GM18867 (cell line): ENCODE results near the gene TLE4.

Experiments
- ATAC-seq: cut with Tn5 transposase; IDR thresholded peaks from one replicate; pipeline ENCODE4 v1.9.1; 2021; ENCODE audit warnings: mild to moderate bottlenecking, moderate library complexity; ENCODE audit not compliant: unreplicated experiment

Gene TLE4

DNA sequence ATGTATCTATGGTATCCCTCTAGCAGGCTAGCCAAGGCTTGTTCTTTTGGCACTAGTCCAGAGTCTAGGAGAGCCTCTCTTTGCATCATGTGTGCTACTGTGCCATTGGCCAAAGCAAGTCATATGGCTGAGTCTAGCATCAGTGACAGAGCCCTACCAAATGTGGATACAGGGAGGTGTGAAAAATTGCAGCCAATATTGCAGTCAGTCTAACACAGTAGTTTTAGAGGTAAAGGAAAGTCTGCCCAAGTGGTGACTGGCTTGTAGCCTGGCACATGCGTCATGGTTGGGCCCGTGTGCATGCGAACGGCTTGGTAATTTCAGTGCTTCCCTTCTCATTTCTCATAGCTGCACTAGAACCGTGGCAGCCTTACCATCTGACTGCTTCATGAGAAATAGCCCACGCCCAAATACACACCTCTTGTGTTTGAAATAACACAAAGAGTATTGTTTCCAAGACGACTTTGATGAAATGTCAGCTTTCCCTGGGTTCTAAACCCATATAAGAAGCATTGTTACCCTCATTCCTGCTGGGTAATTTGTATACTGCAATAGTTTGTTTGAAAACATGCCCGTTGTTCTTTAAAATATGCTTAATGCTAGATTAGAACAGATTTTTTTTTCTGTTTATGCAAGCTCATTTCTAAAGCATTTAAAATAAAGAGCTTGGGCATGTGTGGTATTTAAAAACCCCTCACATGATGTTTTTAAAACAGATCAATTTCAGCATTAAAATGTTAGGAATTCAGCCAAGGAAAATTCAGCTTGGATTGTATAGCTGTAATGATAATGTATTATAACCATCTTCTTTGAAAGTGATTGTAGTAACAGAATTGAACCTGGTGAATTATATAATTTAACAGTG is 113.2 kb downstream of the TLE4 start:
- no peak for ATAC-seq

DNA sequence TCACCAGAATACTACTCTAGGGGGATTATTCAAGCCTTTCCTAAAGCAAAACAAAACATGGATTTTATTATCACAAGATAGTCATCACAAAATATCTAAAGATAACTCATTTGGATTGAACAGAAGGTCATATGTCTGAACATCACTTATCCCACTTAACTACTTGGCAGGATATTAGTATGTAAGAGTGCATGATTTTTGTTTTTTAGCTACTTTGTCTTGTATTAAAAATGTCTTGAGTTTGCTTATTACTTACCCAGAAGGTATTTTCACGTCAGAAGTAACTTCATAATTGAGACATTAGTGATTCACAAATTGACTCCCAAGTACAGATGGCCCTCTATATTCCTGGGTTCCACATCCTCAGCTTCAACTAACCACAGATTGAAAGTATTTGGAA is 113.8 kb downstream of the TLE4 start:
- ATAC-seq, result no peak

DNA sequence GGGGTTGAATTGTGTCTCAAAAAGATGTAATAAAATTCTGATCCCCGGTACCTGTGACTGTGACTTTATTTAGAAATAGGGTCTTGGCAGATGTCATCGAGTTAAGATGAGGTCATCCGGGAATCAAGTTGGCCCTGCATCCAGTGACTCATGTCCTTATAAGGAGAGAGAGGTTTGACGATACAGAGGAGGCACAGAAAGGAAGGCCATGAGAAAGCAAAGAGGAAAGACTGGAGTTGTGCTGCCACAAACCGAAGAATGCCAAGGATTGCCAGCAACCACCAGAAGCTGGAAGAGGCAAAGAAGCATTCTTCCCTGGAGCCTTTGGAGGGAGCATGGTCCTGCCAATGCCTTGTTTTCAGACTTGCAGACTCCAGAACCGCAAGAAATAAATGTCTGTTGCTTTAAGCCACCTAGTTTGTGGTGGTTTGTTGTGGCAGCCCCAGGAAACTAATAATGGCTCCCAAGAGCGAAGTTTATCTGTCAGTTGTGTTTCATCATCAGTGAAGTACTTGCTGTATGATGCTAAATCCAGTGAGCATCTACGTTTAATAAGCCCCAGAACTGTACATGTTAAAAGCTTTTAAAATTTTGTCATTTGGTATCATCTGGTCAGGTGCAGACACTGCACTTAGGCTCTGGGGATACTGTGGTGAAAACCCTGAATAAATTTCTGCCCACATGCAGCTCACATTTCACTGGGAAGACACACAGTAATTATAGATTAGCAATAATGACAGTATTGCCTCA is 114.8 kb downstream of the TLE4 start:
- ATAC-seq, result no peak

DNA sequence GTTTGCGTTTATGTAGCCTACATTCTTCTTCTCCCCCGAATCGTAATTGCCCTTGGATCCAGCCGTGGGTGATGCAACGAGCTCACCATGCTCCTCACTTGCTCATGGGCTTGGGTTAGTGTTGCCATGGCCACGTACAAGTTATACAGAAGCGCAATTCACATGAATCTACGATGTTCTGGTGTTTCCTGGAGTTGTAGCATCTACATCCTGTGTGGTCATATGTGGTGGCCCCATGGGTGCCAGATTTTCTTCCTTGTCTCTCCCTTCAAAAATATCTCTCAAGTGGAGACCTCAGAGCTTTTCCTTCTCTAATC is 115.3 kb downstream of the TLE4 start:
- ATAC-seq, result no peak

DNA sequence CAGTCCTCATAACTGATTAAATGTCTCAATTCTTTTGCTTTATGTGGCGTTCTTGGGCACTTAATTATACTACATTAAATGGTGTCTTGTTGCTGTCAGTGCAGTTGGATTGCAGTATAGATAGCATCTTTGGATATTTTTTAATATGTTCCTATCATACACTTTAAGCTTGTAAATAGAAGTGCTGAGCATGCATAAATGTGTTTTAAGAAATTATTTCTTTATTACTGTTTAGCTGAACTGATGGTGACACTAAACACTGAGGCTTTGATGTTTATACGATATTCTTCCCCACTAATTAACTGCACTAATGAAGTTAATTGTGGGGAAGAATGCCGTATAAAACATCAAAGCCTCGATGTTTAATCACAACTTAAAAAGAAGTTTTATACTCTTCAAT is 116.6 kb downstream of the TLE4 start:
- no peak for ATAC-seq

DNA sequence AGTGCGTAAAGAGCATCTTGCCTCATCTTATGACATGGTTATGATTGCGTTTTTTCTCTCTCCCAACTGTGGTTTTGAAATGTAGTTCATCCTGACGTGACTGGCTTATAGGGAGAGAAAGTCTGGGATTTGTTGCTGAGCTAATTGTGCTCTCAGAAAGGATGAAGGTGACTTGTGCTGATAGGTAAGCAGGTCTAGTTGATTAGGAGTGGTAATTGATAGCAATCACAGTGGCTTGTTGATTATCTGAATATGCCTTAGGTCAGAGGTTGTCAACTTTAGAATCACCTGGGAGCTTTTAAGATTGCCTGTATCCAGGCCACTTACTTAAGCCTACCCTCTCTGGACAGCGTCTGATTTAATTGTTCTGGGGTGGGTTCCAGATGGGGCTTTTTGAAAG is 117.8 kb downstream of the TLE4 start:
- ATAC-seq, result no peak

DNA sequence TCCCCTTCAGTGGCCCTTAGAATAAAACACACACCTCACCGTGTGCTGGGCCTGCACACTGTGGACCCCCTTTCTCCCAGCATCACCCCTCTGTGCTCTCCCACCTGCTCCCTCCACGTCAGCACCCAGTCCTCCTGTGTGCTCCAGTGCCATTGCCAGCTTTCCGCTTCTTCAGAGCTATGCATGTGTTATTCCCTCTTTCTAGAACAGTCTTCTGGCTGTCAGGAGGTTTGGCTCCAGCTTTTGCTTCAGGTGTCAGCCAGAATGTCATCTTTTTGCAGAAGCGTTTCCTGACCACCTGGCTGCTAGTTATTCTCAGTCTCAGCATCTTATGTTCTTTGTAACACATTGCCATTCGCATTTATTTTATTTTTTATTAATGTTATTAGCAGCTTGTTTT is 119.7 kb downstream of the TLE4 start:
- ATAC-seq, result no peak

DNA sequence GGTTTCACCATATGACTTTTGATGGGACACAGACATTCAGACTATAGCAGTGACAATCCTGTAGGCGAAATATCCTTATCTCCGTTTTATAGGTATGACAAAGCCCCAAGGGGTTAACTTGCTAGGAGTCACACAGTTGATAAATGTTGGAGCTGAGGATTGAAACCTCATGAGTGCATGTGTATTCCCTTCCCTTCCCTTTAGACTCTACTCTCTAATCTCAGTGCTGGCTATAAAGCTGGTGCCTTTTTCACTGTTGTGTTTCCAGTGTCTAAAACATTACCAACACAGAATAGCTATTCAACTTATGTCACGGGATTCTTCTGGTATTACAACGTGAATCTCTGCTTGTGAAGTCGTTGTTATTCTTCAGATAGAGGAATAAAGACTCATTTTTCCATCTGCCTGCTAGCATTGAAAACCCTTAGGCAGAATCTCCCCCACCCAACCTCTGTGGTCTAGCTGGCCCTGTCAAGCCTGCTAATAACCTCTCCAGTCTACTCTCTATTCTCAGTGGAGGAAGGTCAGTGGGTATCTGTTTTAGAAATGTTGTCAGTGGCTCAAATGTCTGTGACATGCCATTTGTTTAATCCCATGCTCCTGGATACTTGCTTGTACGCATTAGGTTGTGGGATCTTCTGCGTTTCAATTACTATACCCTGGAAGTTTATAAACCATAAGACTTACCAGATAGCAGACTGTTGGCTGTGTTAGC is 121.2 kb downstream of the TLE4 start:
- ATAC-seq, result no peak

DNA sequence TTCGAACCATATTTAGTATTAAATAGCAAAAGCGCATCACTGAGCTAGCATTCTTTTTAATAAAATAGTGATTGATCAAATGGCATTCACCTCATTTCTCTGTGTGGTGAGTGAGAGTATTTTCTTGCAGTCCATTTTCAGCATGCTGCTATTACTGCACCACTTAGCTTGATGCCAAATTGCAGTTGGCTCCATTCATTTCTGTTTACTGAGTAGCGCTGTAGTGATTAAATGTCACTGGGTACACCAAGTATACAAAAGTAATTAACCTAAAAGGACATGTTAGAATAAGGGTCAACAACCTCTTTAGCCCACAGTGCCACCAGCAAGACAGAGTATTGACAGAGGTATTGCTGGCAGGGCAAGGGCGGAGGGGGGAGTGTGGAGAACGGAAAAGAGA is 122.0 kb downstream of the TLE4 start:
- no peak for ATAC-seq

DNA sequence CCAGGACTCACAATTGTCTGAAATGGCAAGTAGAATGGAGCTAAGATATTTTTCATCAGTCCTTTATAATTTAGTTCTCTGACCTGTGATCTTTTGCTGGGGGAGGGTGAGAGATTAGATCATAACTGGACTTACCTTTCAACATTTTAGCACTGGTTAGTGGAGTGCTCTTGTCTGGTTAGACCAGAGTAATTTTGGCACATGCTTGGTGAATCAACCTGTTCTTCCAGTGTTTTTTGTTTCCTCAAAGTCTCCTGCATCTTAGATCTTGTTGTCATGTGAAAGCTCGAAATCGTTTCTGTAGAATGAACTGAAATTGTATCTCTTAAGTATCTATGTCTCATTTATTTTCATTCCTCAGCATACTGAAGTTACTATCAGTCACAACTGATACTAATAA is 122.4 kb downstream of the TLE4 start:
- ATAC-seq, result no peak

DNA sequence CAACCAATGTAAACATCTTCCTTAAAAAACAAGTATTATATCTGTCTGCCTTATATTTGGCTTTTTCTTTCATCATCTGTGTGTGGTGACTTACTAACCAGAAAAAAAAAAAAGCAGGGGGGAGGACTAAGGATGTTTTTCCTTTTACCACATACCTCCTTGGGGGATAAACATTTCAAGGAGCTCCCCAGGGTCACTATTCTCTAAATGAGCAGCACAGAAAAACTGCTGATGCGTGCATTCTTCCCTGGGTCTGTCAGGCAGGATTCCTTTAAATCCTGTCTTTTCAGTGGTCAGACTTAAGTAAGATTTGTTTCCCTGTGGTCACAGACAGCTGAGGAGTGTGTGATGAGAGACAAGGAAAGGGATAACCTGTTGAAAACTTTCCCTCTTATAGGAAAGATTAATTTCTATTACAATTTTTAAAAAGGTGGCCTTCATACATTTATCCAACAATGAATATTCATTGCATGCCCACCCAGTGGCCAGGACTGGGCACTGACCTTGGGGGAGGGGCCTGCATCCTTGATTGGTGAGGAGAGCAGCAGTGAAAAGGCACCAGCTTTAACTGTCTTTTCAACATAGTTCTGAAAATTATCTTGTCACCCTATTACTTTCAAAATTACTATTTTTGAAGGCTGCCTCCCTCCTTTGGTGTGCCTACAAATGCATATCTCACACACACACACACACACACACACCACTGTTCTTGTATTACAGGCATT is 123.1 kb downstream of the TLE4 start:
- no peak for ATAC-seq

DNA sequence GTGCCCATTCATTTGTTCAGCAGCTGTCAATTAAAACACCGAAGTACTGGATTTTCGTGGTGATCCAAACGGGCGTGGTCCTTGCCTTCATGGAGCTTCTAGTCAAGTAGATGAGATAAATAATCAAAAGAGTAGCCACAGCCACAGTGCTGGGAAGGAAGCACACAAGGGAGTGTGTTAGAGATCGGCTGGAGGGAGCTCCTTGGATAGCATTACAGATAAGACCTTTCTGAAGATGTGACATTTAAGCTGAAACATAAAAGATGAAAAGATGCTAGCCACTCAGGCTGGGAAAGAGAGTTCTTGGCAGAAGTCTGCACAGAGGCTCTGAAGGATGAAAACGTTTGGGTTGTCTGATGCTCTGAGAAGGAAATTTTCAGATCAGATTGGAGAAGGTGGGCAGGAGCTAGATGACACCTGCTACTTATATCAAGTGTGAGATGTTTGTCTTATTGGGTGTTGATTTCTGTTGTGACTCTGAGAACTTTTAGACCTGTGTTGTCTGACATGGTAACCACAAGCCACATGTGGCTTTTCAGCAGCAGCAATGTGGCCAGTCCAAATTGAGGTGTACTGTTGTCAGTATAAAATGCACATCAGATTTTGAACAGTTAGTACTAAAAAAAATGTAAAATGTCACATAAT is 123.9 kb downstream of the TLE4 start:
- peak; percentile 85 for ATAC-seq

DNA sequence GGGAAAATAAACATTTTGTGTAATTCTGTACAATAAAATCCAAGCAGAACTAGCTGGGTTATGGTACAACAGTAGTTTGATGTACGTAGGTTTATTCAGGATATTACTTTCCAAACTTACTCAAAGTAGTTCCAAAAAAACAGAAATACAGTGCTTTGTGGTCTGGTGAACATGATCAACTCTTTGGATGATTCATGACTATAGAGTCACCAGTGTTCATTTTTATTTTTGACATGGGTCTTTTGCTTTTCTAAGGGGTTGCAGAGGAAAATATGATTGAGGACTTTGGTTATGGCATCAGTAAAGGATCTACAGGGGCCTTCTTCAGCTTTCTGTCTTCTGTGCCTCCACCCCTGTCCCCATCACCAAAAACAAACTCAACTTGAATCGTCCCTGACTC is 127.2 kb downstream of the TLE4 start:
- no peak for ATAC-seq

DNA sequence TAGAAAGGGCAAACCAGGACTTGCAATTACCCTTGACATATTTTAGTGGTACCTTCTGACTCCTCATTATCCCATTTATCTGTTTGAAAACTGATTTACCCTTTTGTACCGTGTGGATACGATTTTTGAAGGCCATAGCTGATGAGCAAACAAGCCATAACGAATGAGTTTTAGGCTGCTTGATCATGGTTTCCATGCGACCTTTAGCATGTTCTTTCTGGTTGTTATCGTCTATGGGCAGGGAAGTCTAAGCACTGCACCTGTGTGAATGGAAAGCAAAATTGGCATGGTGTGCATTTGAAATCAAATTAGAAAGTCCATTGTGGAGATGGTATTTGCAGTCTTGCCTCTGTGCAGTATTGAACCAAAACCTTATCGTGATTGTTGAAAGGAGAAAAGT is 127.7 kb downstream of the TLE4 start:
- ATAC-seq, result no peak

DNA sequence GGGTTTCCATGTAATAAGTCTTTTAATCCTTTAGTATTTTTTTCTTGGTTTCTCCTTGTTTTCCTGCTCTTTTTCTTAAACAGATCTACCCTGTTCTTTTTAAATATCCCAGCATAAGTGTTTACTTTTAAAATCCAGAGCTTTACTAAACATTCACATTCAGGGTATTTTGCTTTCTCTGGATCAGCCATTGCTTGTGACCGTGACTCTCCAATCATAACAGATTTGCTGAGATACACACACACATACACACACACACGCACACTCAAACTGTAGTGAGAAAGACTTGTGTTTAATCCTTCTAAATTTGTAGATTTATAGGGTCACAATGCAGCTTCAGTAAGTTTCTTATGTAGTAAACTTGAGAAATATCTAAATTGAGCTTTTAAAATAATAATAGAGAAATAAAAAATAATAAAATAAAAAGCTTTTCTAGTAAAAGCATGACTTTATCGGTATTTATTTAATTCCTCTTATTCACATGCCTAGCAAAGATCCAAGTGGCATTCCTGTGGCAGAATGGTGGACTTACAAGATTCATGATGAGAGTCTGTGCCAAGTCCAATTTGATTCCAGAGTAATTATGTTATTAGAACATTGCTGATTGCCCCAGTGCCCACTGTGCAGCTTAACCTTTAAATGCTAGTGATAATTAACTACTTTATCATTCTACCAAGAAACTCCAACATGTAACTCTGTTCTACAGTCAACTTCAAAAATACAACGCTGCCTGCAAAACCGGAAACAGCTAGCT is 129.0 kb downstream of the TLE4 start:
- ATAC-seq, result no peak

DNA sequence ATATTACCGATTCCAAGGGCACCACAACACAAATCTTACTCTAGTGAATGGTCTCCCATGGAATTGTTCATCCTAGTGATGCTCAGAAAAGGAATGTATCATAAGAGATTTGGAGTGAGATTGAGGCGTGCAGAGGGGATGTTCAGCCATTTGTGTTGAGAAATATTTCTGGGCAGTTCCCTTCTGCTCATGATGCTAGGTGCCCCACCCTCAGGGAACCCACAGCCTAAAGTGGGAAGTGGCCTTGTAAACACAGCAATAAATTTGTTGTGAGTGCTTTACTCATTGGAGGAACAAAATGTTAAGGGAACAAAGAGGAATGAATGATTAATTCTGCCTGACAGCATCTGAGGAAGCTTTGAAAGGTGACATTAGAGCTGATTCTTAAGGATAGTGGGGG is 129.9 kb downstream of the TLE4 start:
- ATAC-seq, result no peak

DNA sequence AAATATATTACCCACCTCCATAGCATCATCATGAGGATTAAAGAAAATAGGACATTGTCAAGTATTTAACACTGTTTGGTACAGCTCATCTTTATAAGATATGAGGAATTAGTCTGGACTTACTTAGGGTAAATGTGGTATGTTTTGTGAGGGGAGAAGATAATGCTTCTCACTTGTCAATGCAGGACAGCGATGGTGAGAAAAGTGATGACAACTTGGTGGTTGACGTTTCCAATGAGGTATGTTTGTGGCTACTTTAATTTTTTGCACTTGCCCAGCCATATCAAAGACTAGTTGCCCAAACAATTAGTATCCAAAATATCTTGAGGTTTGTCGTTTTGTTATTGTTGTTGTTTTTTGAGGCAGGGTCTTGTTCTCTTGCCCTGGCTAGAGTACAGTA is 133.9 kb downstream of the TLE4 start:
- ATAC-seq, result no peak

DNA sequence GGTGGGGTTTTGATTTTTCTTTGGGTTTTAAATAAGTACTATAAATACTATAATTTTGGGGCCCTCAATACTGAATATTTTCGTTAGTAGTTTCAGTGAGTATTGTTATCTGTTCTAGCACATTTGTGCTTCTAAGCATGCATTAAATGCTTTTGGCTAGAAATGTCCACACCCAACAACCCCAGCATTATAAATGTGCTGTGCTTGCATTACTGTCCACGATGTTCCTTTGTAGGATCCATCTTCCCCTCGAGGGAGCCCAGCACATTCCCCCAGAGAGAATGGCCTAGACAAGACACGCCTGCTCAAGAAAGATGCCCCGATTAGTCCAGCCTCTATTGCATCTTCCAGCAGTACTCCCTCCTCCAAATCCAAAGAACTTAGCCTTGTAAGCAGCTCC is 134.7 kb downstream of the TLE4 start:
- ATAC-seq, result no peak

DNA sequence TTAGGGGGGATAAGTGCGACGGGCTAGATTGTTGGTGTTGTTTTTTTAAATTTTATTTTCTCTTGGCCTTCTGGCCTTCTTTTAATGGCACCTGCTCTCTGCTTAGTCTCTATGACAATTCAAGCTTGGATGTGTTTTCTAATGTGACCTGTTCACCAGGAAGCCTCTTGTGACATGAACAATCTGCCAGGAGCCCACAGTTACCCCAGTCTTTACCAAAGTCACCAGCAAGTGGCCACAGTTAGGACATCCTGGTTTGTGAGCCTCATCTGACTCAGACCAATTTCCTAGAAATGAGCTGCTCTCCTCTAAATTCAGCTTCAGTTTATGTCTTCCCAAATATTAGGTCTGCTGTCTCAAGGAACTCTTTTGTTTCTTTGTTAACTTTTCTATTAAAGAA is 135.8 kb downstream of the TLE4 start:
- no peak for ATAC-seq

DNA sequence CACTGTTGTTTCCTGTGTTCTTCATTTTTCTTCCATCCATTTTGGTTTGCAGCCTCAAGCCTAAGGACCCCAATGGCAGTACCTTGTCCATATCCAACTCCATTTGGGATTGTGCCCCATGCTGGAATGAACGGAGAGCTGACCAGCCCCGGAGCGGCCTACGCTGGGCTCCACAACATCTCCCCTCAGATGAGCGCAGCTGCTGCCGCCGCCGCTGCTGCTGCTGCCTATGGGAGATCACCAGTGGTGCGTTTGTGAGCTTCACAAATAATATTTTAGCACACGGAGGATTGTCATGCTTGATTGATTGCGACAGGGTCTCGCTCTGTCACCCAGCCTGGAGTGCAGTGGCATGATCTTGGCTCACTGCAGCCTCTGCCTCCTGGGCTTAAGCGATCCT is 136.8 kb downstream of the TLE4 start:
- ATAC-seq, result no peak
